H1 (cell line): ENCODE data around the gene NMNAT3. TPM values are rescaled to one million over a fixed set of nuclear protein-coding genes. Genes with fewer than 3 reads are reported as not detected.

Experiments
- CTCF ChIA-PET: fragments of 300-600 bp; sonication (Branson Sonifier 250); formaldehyde crosslinking; loops from one replicate; lab custom pipeline; 2021; ENCODE audit not compliant: partially characterized antibody; lab: Charles Lee
- POLR2A ChIA-PET: fragments of 300-600 bp; sonication (Branson Sonifier 250); formaldehyde crosslinking; loops from one replicate; lab custom pipeline; 2021; ENCODE audit warnings: inconsistent platforms; ENCODE audit not compliant: partially characterized antibody; lab: Charles Lee
- DNase-seq, 2 experiments: peaks; one replicate each; pipeline versions ENCODE4 v3.0.0 to v3.0.0-alpha.2; 2010 to 2022; ENCODE audit warnings: low spot score in 2 of 2, low read depth in 1 of 2, mixed read lengths in 1 of 2
- FAIRE-seq: peaks from 2 replicates; lab custom pipeline; 2011; peaks lifted over from hg19 to GRCh38; lab: Jason Lieb, UNC
- H2AFZ ChIP-seq: 2 replicates; pipeline ENCODE4 v1.8.1; 2012; ENCODE audit warnings: low read length, inconsistent platforms
- H2AK5ac ChIP-seq: 2 replicates; pipeline ENCODE4 v1.6.1; 2013; ENCODE audit warnings: low read depth, low read length
- H2BK120ac ChIP-seq: replicated peaks from 2 replicates; pipeline ENCODE3; 2013; ENCODE audit warnings: low read depth, low read length, inconsistent platforms
- H2BK12ac ChIP-seq: 2 replicates; pipeline ENCODE4 v1.6.1; 2013; ENCODE audit warnings: low read depth, low read length
- H2BK15ac ChIP-seq: 2 replicates; pipeline ENCODE4 v1.6.1; 2013; ENCODE audit warnings: low read length
- H2BK20ac ChIP-seq: 2 replicates; pipeline ENCODE4 v1.6.1; 2013; ENCODE audit warnings: low read length
- H2BK5ac ChIP-seq: 2 replicates; pipeline ENCODE4 v1.6.1; 2013; ENCODE audit warnings: low read depth, low read length
- H3K14ac ChIP-seq: 2 replicates; pipeline ENCODE4 v1.6.1; 2013; ENCODE audit warnings: inconsistent platforms; ENCODE audit not compliant: insufficient read length
- H3K18ac ChIP-seq: 2 replicates; pipeline ENCODE4 v1.6.1; 2013; ENCODE audit warnings: low read length; ENCODE audit errors: extremely low read depth
- H3K23ac ChIP-seq: 2 replicates; pipeline ENCODE4 v1.6.1; 2013; ENCODE audit warnings: inconsistent platforms; ENCODE audit not compliant: insufficient read length
- H3K23me2 ChIP-seq: 2 replicates; pipeline ENCODE4 v1.6.1; 2013; ENCODE audit warnings: low read depth, low read length
- H3K27ac ChIP-seq: 2 replicates; pipeline ENCODE4 v1.6.1; 2011; ENCODE audit warnings: low read depth, low read length, inconsistent platforms
- H3K27me3 ChIP-seq, 4 experiments: replicated peaks in 1 of 4; 1 replicate in 1 of 4; 2 replicates in 3 of 4; pipeline versions ENCODE4 v1.6.1 to v1.8.1; 2011 to 2013; ENCODE audit warnings: low read length in 3 of 4, mild to moderate bottlenecking in 3 of 4, inconsistent platforms in 2 of 4, mixed read lengths in 2 of 4, moderate library complexity in 1 of 4; ENCODE audit not compliant: control insufficient read depth in 3 of 4, insufficient read depth in 3 of 4; ENCODE audit errors: extremely low read depth in 1 of 4
- H3K36me3 ChIP-seq, 4 experiments: 2 replicates each; pipeline versions ENCODE4 v1.6.1 to v1.8.1; 2011 to 2013; ENCODE audit warnings: mild to moderate bottlenecking in 4 of 4, low read length in 3 of 4, moderate library complexity in 2 of 4, control low read depth in 1 of 4, inconsistent platforms in 1 of 4; ENCODE audit not compliant: insufficient read depth in 4 of 4, control insufficient read depth in 2 of 4
- H3K4ac ChIP-seq: replicated peaks from 2 replicates; pipeline ENCODE3; 2013; ENCODE audit warnings: low read length, low read depth, mixed read lengths, inconsistent platforms; ENCODE audit not compliant: insufficient read length
- H3K4me1 ChIP-seq, 4 experiments: replicated peaks in 1 of 4; 1 replicate in 1 of 4; 2 replicates in 3 of 4; pipeline versions ENCODE4 v1.6.1 to v1.8.1; 2011 to 2013; ENCODE audit warnings: low read length in 3 of 4, inconsistent platforms in 2 of 4, mixed read lengths in 1 of 4; ENCODE audit not compliant: insufficient read depth in 4 of 4, control insufficient read depth in 3 of 4
- H3K4me2 ChIP-seq, 2 experiments: 2 replicates each; pipeline versions ENCODE4 v1.6.1 to v1.8.1; 2011 to 2013; ENCODE audit warnings: low read depth in 2 of 2, low read length in 2 of 2, control low read depth in 1 of 2, inconsistent platforms in 1 of 2, mild to moderate bottlenecking in 1 of 2; ENCODE audit not compliant: insufficient read depth in 1 of 2
- H3K4me3 ChIP-seq, 4 experiments: fragments of 200-600, 300-600 bp in 1 of 4; sonication (generic), shearing (Covaris generic), sonication (Bioruptor Twin) in 1 of 4; 2 replicates each; pipeline versions ENCODE4 v1.5.1 to v1.8.1; 2011 to 2016; ENCODE audit warnings: low read length in 4 of 4, low read depth in 3 of 4, control low read depth in 2 of 4, inconsistent platforms in 2 of 4, mild to moderate bottlenecking in 2 of 4, mixed read lengths in 1 of 4, moderate library complexity in 1 of 4; ENCODE audit not compliant: insufficient read depth in 2 of 4; ENCODE audit errors: extremely low read depth in 1 of 4
- H3K56ac ChIP-seq: replicated peaks from 2 replicates; pipeline ENCODE3; 2013; ENCODE audit warnings: low read depth, mild to moderate bottlenecking, mixed read lengths, low read length, inconsistent platforms; ENCODE audit not compliant: insufficient read length
- H3K79me1 ChIP-seq: 2 replicates; pipeline ENCODE4 v1.6.1; 2013; ENCODE audit warnings: low read depth, low read length, control low read depth
- H3K79me2 ChIP-seq, 2 experiments: 2 replicates each; pipeline versions ENCODE4 v1.6.1 to v1.8.1; 2012 to 2013; ENCODE audit warnings: low read length in 2 of 2, mild to moderate bottlenecking in 2 of 2, inconsistent platforms in 1 of 2; ENCODE audit not compliant: insufficient read depth in 2 of 2, control insufficient read depth in 1 of 2
- H3K9ac ChIP-seq, 4 experiments: replicated peaks in 1 of 4; 1 replicate in 1 of 4; 2 replicates in 3 of 4; pipeline versions ENCODE4 v1.6.1 to v1.8.1; 2011 to 2013; ENCODE audit warnings: low read depth in 3 of 4, low read length in 3 of 4, control low read depth in 2 of 4, mild to moderate bottlenecking in 2 of 4, moderate library complexity in 2 of 4, inconsistent platforms in 1 of 4; ENCODE audit errors: extremely low read depth in 1 of 4
- H3K9me3 ChIP-seq, 2 experiments: 2 replicates each; pipeline versions ENCODE4 v1.6.1 to v1.8.1; 2012 to 2013; ENCODE audit warnings: mild to moderate bottlenecking in 2 of 2, moderate library complexity in 2 of 2, control low read depth in 1 of 2, inconsistent platforms in 1 of 2, low read depth in 1 of 2, low read length in 1 of 2, mixed read lengths in 1 of 2; ENCODE audit not compliant: insufficient read depth in 2 of 2
- H4K20me1 ChIP-seq, 2 experiments: replicated peaks in 1 of 2; 2 replicates each; pipeline versions ENCODE3 to v1.8.1; 2011 to 2013; ENCODE audit warnings: inconsistent platforms in 2 of 2, low read length in 2 of 2, mild to moderate bottlenecking in 1 of 2; ENCODE audit not compliant: insufficient read depth in 2 of 2, control insufficient read depth in 1 of 2
- H4K5ac ChIP-seq: 2 replicates; pipeline ENCODE4 v1.6.1; 2013; ENCODE audit warnings: low read length, low read depth, mixed read lengths, inconsistent platforms; ENCODE audit not compliant: insufficient read length
- H4K8ac ChIP-seq: 2 replicates; pipeline ENCODE4 v1.8.0; 2013; ENCODE audit warnings: mild to moderate bottlenecking, moderate library complexity, low read length, inconsistent platforms; ENCODE audit not compliant: insufficient read depth; ENCODE audit errors: extremely low read depth
- H4K91ac ChIP-seq: replicated peaks from 2 replicates; pipeline ENCODE3; 2013; ENCODE audit warnings: low read length, mixed read lengths, inconsistent platforms; ENCODE audit not compliant: insufficient read length
- CEBPB ChIP-seq: IDR thresholded peaks from 2 replicates; pipeline ENCODE4 v1.6.1; 2012; ENCODE audit warnings: low read depth, low read length
- E2F6 ChIP-seq: IDR thresholded peaks from 2 replicates; pipeline ENCODE4 v1.6.1; 2012; ENCODE audit warnings: inconsistent platforms
- EP300 ChIP-seq, 2 experiments: IDR thresholded peaks; 1 replicate in 1 of 2; 2 replicates in 1 of 2; pipeline ENCODE4 v1.6.1; 2011 to 2012; ENCODE audit warnings: low read depth in 2 of 2, low read length in 2 of 2, mild to moderate bottlenecking in 2 of 2, borderline replicate concordance in 1 of 2, inconsistent platforms in 1 of 2, moderate library complexity in 1 of 2
- FOSL1 ChIP-seq: IDR thresholded peaks from 2 replicates; pipeline ENCODE4 v1.6.1; 2011; ENCODE audit warnings: mild to moderate bottlenecking, low read depth, low read length, moderate library complexity; ENCODE audit not compliant: insufficient read depth
- KDM1A ChIP-seq: fragments of 200-600, 300-600 bp; sonication (generic); IDR thresholded peaks from 2 replicates; pipeline ENCODE4 v1.7.1; 2016; ENCODE audit warnings: mild to moderate bottlenecking, low read length, borderline replicate concordance
- TAF7 ChIP-seq: optimal IDR thresholded peaks from 2 replicates; pipeline ENCODE3; 2011; ENCODE audit warnings: low read depth, mild to moderate bottlenecking, inconsistent platforms, low read length, moderate library complexity, borderline replicate concordance
- ZNF274 ChIP-seq: IDR thresholded peaks from 2 replicates; pipeline ENCODE4 v1.7.0; 2012; ENCODE audit warnings: low read length, borderline replicate concordance; ENCODE audit errors: extremely low read depth
- polyA plus RNA-seq, 7 experiments: library from polyadenylated mRNA; depleted of rRNA in 3 of 7; stranded (reverse) in 5 of 7; unstranded in 2 of 7; fragments of >200 nt in 5 of 7; fragments of 200-250 nt in 2 of 7; gene quantifications; 1 replicate in 5 of 7; 2 replicates in 1 of 7; 4 replicates in 1 of 7; pipeline versions ENCODE4 v1.2.1 to v1.2.3, GENCODE V29; 2011 to 2013; ENCODE audit warnings: missing spikeins in 2 of 7, mixed read lengths in 2 of 7
- total RNA-seq: library from RNA; stranded (reverse); fragmentation: NEBNext Ultra II Directional; extraction: Animal tissue kit (Norgen Biotek cat#: 25700); gene quantifications from 2 replicates; pipeline ENCODE4 v1.2.1, GENCODE V29; 2021
- TF ChIP-seq, protein P1 (sequence below): IDR thresholded peaks from 2 replicates; pipeline ENCODE4 v1.6.1; 2012; ENCODE audit warnings: low read length, inconsistent platforms

NMNAT3 gene
- total and polyA plus RNA-seq, 2 of the 8 experiments (the other 6 are each of a cell fraction or from before 2014, with no cell fraction given): 4.2 to 4.3 TPM

GRCh38 chr3:139587797-139588196 is 90.0 kb downstream of the NMNAT3 start:
- Histone ChIP-seq H3K79me1 (no peaks in the 10 kb centered on the region), H2BK120ac (no peak overlapping the region), H3K27ac (no peak overlapping the region), H2BK15ac (no peak overlapping the region), H3K4me1 (no peaks in the 10 kb centered on the region), H3K4me2 (no peak overlapping the region), H4K5ac (no peak overlapping the region), H3K4ac (no peak overlapping the region), H3K79me2 (no peaks in the 10 kb centered on the region), H3K27me3 (no peaks in the 10 kb centered on the region), H3K23ac (no peak overlapping the region), H3K14ac (no peak overlapping the region), H3K56ac (no peak overlapping the region), H3K23me2 (no peaks in the 10 kb centered on the region), H4K91ac (no peak overlapping the region), H2BK20ac (no peak overlapping the region), H4K8ac (no peak overlapping the region)
- CTCF ChIA-PET: interaction anchor here (0.6 to 4.0 kb wide), 27 partner anchors 9 to 464 kb away, joined by 3 to 21 read pairs (median 4); partner anchors contain the start of gene CLSTN2
- POLR2A ChIA-PET: no interaction called here
- no peak for DNase-seq
- no peak for FAIRE-seq
- no peak for TF ChIP-seq EP300 (IDR thresholded peaks at IDR 0.05; ENCODE audit: borderline replicate concordance in 1 of 2, low read depth in 2 of 2, low read length in 2 of 2)
- no peak for TF ChIP-seq FOSL1
- TF ChIP-seq E2F6: no peak
- TF ChIP-seq CEBPB: no peak
- TF ChIP-seq, protein P1, sequence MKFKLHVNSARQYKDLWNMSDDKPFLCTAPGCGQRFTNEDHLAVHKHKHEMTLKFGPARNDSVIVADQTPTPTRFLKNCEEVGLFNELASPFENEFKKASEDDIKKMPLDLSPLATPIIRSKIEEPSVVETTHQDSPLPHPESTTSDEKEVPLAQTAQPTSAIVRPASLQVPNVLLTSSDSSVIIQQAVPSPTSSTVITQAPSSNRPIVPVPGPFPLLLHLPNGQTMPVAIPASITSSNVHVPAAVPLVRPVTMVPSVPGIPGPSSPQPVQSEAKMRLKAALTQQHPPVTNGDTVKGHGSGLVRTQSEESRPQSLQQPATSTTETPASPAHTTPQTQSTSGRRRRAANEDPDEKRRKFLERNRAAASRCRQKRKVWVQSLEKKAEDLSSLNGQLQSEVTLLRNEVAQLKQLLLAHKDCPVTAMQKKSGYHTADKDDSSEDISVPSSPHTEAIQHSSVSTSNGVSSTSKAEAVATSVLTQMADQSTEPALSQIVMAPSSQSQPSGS: no peak
- TF ChIP-seq ZNF274: no peak
- TF ChIP-seq KDM1A: no peak
- no peak for TF ChIP-seq TAF7
- TF ChIP-seq, all 59 proteins: peak for 0
- no peaks in the 10 kb centered on the region for H3K9me3 ChIP-seq
- H3K36me3 ChIP-seq: no peaks in the 10 kb centered on the region
- no peak overlapping the region for H3K18ac ChIP-seq
- no peak overlapping the region for H3K9ac ChIP-seq
- H2BK12ac ChIP-seq: no peak overlapping the region
- no peak overlapping the region for H3K4me3 ChIP-seq
- H4K20me1 ChIP-seq: no peaks in the 10 kb centered on the region
- H2BK5ac ChIP-seq: no peak overlapping the region
- no peak overlapping the region for H2AK5ac ChIP-seq
- H2AFZ ChIP-seq: no peak overlapping the region
